Renal cortical epithelial cell (primary cell): ENCODE measurements around the gene ZFP28. TPM values are rescaled to one million over a fixed set of nuclear protein-coding genes. Genes with fewer than 3 reads are reported as not detected.
A peak's percentile ranks its signal among the peaks of the same experiment; 100 is the strongest.

Source experiments
- DNase-seq: peaks from one replicate; pipeline ENCODE4 v3.0.0-alpha.2; 2011; ENCODE audit warnings: low read depth
- total RNA-seq: library from RNA; depleted of rRNA; stranded (reverse); fragments of >200 nt; gene quantifications from 2 replicates; pipeline ENCODE4 v1.2.3, GENCODE V29; 2014

Gene ZFP28
- total RNA-seq, 1 donor from 2014 or later, result 8.7 TPM

DNA sequence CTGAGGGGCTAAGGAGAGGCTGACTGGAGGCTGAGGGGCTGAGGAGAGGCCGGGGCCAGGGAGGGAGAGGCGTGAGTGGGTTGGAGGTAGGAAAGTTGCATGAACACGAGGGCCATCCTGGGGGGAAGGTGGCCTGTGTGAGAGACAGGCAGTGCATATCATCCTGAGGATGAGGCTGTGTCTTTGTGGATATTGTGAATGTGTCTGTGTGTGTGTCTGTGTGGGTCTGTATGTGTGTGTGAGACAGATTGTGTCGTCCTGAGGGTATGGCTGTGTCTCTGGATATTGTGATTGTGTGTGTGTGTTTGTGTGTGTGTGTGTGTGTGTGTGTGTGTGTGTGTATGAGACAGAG lies 56.8 kb downstream of the ZFP28 start:
- peak; percentile 0 for DNase-seq

DNA sequence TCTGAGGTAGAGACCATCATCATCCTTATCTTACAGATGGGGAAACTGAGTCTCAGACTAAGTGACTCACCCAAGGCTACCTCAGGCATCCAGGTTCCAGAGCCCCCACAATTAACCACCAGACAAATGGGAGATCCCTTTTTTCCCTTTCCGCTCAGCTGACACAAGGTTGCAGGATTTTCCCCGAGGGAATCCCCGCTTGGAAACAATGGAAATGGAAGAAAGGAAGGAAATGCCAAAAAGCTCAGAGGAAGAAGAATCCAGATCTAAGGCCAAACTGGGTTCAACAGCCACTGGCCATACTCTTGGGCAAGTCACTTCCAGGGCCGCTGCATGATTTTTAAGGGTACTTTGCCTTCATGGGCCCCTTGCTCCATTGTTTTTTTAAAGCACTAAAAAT lies 57.9 kb downstream of the ZFP28 start:
- DNase-seq, result no peak

DNA sequence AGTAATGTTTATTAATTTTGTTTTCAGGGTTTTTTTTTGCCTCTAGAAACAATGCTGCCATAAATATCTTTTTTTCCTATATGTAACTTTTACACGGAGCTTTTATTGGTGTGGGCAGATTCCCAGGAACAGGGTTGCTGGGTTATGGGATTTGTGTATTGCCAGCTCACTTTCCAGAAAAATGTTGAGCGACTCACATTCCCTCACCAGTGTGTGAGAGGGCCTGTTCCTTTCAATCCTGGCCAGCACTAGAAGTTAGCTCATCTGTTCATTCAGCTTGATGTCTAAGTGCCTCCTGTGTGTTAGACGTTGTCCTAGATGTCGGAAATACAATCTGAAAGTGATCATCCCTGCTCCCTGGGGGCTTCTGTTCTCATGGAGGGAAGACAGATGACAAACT lies 58.9 kb downstream of the ZFP28 start:
- no peak for DNase-seq

DNA sequence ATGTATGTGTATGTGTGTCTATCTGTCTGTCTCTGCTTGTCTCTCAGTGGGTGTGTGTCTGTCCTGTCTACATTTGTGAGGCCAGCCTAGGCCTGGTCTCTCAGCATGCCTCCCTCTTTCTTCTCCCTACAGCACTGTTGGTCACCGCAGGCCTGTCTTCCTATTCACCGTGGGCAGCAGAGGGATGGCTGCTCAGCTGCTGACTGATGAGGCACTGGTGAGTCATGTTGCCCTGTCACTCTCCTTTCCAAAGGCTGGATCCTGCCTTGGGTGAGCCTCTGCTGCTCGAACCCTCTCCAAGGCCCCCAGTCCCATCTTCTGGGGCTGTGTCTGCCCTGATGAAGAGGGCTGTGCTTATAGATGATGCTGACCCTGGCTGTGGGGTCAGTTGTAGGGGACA lies 62.6 kb downstream of the ZFP28 start:
- DNase-seq, result no peak

DNA sequence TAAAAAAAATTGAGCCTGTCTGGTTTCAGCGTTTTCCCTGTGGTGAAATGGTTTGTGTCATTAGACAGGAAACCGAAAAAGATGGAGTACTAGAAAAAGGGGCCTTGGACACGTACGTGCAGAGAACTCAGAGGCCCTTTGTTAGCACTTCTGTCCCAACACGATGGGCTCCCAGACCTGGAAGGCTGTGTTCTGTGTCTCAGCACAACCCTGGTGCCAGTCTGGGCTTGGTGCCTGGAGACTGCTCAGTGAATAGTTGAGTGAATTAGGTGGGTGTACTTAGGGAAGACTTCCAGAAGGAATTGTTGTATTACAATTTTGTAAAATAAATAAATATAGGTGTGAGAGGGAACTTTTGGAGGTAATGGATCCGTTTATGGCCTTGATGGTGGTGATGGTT lies 65.1 kb downstream of the ZFP28 start:
- no peak for DNase-seq

Other genes starting within 250 kb of the ZFP28 start
- gene ZSCAN5A, start 224.1 kb upstream of the ZFP28 start, total RNA-seq, result 4.7 and 5.7 TPM in 2 replicates
- gene ZNF582, start 145.4 kb upstream of the ZFP28 start, total RNA-seq, result 1.2 and 4.2 TPM in 2 replicates
- gene ZNF583, start 134.6 kb upstream of the ZFP28 start, total RNA-seq, result 4.0 and 7.2 TPM in 2 replicates
- gene ZNF667, start 61.6 kb upstream of the ZFP28 start, total RNA-seq, result 3.3 and 13.4 TPM in 2 replicates
- gene ZNF471, start 31.1 kb upstream of the ZFP28 start, total RNA-seq, result 2.1 and 10.1 TPM in 2 replicates
- 3.8 and 8.2 TPM in 2 replicates for gene ZNF470, start 28.5 kb downstream of the ZFP28 start, total RNA-seq
- 7.5 and 15.8 TPM in 2 replicates for gene ZNF71, start 56.4 kb downstream of the ZFP28 start, total RNA-seq
- gene SMIM17, start 104.2 kb downstream of the ZFP28 start, total RNA-seq, result 0.30 TPM in 1 of 2 replicates, not detected in the other
- 0.69 and 2.0 TPM in 2 replicates for gene ZNF835, start 132.8 kb downstream of the ZFP28 start, total RNA-seq